Fibroblast of mammary gland (primary cell): Measurements from ENCODE around the gene LIPH.

Source experiments
- DNase-seq: peaks from one replicate; pipeline ENCODE4 v3.0.0-alpha.2; 2010; ENCODE audit warnings: low read depth
- H3K4me3 ChIP-seq: 2 replicates; pipeline ENCODE4 v1.5.1; 2011; ENCODE audit warnings: low read depth, mild to moderate bottlenecking, low read length, moderate library complexity; ENCODE audit not compliant: control insufficient read depth
- CTCF ChIP-seq: conservative IDR thresholded peaks from 2 replicates; pipeline ENCODE4 v1.5.1; 2011; ENCODE audit warnings: low read depth, low read length, inconsistent platforms; ENCODE audit not compliant: control insufficient read depth, insufficient read depth

LIPH gene

GRCh38 chr3:185465471-185465870, 86.9 kb downstream of the LIPH start:
- no peak overlapping the region for H3K4me3 ChIP-seq
- DNase-seq, result no peak
- no peak for TF ChIP-seq CTCF

- peak; percentile 43 for TF ChIP-seq CTCF
- DNase-seq, result peak; percentile 47
- H3K4me3 ChIP-seq, result no peak overlapping the region
Measured at GRCh38 chr3:185460719-185461350, 91.6 kb downstream of the LIPH start.

DNA sequence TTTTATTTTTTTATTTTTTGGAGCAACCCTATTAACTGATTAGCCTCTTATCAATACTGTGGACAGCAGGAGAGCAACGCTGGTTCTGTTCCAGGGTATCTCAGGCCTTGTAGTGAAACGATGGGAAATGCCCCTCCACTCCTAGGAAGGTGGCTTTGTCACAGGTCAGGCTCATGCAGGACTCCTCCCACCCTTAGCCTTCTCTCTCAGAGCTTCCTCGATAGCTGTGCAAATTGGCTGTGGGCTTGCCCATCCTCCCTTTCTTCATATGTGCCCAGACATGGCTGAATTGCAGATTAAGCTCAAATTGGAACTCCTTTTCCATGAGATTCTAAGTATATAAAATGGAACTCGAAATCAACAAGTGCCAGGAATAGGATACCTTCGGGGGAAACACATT, 92.1 kb downstream of the LIPH start:
- no peak overlapping the region for H3K4me3 ChIP-seq
- DNase-seq, result no peak
- no peak for TF ChIP-seq CTCF

DNA sequence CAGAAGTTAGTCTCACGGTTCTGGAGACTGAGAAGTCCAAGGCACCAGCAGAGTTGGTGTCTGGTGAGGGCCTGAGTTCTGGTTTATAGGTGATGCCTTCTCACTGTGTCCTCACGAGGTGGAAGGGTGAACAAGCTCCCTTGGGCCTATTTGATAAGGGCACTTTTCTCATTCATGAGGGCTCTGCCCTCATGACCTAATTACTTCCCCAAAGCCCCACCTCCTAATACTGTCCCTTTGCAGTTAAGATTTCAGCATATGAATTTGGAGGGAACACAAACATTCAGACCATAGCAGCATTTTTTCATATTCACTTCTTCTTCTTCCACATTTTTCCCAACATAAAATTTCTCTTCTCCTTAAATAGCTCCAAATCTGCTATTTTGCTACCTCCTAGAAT, 95.0 kb downstream of the LIPH start:
- H3K4me3 ChIP-seq, result no peak overlapping the region
- no peak for DNase-seq
- no peak for TF ChIP-seq CTCF
